Embryonic facial prominence (tissue), 1 donor: ENCODE data around the gene ULK2.
"Not testable (repeated sequence)": the region's sequence is repeated elsewhere in the genome, so short reads cannot be mapped to it uniquely, and the experiment has no call there.

ENCODE experiments used
- DNase-seq: peaks from one replicate; pipeline ENCODE4 v3.0.0-alpha.2; 2016; ENCODE audit errors: extremely low spot score

Gene ULK2

DNA sequence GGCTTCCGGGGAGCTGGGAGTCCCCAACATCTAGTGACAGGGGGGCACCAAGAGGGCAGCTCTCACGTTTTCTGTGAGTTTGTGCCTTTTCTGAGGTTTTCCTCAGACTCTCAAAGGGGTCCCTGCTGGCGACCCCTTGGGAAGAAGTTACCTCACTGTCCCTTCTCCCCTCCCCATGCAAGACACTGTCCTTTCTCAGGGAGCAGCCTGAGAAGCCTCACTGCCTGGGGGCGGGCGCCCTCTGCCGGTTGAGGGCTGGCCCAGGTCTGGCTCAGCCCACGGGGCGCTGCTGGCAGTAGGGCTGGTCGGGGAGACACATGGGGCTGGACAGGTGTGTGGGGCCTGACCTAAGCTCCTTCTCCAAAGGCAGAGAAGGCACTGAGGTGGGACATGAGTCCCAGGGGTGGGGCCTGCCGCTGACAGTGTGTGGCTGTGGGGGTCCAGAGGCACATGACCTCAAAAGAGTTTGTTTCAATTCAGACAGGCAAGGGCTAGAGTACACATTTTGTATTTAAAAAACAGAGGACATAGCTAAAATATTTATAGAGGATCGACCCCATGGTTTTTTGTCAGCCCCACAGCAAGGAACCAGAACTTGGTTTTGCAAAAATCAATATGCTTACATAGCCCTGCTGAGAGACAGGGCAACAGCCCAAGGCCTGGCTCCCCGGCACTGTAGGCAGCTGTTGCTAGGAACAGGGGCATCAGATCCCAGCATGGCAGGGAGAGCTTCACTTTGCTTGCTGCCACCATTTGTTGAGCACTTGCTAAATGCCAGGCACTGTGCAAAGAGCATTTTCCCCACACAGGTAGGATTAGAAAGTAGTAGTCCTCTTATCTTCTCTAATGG, 101.1 kb downstream of the ULK2 start:
- DNase-seq = no peak

GRCh38 chr17:19766016-19766415, 101.7 kb downstream of the ULK2 start:
- DNase-seq = no peak

DNA sequence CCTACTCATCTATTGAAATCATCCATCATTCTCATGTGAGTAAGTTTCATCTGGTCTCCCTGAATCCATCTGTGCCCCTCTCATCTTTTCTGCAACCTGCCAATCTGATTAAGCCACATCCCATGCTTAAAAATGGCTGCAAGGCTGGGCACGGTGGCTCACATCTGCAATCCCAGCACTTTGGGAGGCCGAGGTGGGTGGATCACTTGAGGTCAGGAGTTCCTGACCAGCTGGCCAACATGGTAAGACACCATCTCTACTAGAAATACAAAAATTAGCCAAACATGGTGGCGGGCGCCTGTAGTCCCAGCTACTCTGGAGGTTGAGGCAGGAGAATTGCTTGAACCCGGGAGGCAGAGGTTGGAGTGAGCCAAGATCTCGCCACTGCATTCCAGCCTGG, 103.7 kb downstream of the ULK2 start:
- DNase-seq = not testable (repeated sequence)

GRCh38 chr17:19763416-19763815, 104.3 kb downstream of the ULK2 start:
- no peak for DNase-seq

DNA sequence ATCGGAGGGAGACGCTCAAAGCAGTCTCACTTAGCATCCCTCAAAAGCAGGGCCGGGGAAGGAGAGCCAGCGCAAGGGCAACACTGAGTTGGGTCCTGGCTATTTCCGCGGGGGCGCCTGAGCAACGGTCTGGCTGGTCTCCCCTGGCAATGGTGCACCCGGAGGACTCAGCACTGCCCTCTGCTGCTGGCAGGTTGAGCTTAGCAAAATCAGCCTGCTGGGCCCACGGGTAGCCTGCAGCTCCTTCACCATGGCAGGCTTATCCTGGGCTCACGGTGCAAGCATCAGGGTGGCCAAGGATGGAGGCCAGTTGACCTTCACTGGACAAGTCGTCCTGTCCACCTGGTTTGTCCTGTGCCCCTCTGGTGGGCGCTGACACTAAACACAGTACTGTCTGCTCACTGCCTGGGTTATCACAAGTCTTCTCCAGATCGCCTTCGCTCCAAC, 105.2 kb downstream of the ULK2 start:
- no peak for DNase-seq

- DNase-seq = no peak
Measured at GRCh38 chr17:19760746-19761145, 107.0 kb downstream of the ULK2 start.

DNA sequence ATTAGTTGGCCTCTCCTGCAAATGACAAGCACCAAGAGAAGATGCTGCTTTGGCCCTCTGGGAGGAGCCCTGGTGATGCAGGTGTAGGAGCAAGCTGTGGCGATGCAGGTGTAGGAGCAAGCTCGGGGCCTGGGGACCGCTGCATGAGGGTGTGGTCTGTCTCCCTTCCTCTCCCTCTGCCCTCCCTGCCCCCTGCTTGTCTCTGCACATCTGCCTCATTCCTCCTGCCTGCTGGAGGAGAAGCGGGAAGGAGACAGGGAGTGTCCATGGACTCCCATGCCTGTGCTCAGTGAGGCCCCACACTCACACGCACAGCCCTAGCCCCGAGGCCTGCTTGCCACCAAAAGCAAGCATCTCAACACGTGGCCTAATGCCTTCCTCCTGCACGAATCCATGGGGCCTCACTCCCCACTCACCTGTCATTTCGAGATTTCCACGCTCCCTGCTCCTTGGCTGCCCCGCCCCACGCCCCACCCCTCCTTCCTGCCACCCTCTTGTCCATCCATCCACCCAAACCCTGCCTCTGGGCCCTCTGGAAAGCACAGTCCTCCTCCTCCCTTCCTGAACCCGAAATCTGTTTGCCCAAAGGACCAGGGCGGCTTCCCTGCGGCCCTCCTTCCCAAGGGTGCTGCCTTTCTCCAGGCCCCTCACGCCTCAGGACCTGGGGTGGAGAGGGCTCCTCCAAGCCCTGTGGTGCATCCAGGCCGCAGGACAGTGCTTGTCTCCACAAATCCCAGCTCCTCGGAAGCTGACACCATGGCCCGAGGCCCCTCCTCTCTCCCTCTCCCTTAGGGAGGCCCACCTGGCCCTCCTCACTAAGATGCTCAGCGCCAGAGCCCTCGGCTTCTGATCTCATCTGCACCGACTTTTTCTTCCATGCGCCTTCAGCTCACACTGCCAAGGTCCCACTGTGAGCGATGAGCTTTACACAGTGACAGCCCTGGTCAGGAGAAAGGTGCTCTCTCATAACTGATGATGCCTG, 107.9 kb downstream of the ULK2 start:
- no peak for DNase-seq

- DNase-seq = no peak
Measured at GRCh38 chr17:19757536-19758180, 110.1 kb downstream of the ULK2 start.

GRCh38 chr17:19756546-19756945, 111.2 kb downstream of the ULK2 start:
- DNase-seq = no peak

- DNase-seq = no peak
Measured at GRCh38 chr17:19755821-19756510, 111.8 kb downstream of the ULK2 start.

DNA sequence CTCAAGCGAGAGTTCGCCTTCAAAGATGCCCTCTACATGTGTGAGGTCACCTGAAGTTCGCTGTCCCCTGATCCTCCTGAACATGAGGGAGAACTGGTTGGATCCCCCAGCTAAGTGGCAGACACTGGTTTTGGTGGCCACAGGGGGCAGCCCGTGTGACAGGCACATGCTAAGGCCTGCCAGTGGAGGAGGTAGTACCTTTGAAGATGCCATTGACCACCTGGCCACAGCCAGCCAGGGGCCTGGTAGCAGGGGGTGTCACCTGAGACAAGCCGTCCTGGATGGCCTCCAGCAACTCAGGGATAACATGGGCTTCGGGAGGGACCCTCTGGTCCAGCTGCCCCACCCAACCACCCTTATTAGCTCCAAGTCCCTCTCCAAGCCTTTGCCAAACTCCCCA, 112.3 kb downstream of the ULK2 start:
- no peak for DNase-seq

DNA sequence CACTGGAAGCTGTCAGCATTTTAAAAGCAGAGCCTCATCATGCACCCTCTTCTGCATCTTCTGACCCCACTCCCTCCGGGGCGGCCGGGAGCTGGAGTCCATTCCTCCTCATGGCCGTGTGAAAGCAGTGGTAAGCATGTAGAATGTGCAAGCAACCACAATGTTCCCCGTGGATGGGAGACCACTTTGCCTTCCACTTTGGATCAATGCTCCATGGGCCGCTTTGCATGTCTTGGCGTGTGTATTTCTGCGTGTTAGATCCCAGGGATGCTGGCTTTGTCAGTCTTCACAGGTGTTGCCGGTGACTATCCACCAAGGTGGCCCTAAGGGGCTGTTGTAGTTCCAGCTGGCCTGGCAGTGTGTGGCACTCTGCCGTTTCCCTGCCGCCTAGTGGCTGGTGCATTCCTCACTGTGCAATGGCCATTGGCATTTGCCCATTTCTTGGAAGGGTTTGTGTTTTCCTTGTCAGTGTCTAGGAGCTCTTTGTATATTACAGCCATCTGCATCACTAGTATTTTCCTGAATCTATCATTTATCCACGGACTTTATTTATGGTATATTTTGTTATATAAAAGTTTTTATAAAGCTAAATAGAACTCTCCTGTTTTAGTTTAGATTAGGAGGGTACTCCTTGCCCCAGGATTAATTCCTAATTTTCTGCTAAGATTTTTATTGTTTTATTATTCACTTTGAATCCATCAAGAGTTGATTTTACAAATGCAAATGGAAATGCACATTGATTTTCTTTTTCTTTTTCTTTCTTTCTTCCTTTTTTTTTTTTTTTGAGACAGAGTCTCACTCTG, 113.9 kb downstream of the ULK2 start:
- no peak for DNase-seq

DNA sequence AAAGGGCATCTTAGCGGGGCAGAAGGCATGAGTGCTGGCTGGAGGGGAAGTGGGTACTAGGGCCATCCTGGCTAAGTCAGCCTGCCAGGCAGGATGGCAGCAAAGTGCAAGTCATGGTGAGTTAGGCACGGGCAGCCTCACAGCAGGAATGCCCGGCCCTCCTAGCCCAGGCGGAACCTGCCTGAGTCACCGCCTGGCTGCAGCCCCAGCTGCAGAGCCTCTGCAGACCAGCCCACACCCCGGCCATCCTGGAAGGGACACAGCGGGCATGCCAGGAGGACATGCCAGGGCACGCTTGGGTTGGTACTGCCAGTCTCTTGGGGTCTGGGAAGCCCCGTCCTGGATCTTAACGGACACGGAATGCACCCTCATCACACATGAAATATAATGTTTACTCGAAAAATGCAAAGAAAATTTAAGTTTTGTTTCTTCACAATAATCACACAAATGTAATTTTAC, 114.7 kb downstream of the ULK2 start:
- no peak for DNase-seq

DNA sequence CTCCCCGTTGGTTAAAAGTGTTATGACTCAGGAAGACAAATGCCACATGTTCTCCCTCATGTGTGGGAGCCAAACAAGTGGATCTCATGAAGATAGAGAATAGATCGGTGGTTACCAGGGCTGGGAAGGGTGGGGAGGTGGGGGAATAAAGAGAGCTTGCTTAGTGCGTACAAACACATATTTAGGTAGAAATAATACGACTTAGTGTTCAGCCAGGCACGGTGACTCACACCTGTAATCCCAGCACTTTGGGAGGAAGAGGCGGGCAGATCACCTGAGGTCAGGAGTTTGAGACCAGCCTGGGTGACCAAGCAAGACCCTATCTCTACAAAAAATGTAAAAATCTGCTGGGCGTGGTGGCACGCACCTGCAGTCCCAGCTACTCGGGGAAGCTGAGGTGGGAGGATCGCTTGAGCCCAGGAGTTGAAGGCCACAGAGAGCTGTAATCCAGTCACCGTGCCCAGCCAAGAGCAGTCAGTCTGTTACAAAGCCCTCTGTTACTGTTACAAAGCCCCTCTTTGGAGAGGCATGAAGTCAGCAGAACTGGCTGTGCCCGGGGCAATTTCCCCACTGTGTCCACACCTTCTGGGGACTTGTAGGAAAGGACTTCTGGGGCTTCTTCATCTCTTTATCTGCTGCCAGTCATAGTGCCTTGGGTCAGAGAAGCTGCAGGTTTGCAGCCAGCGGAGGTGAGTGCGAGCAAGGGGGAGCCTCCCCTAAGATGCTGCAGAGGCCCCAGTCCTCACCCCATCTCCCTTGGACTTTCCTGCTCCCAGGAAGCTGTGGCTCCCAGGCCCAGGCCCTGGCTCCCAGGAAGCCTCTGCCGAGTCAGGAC, 115.3 kb downstream of the ULK2 start:
- DNase-seq = no peak

GRCh38 chr17:19750835-19751234, 116.9 kb downstream of the ULK2 start:
- no peak for DNase-seq

GRCh38 chr17:19750020-19750572, 117.6 kb downstream of the ULK2 start:
- no peak for DNase-seq

- no peak for DNase-seq
Measured at GRCh38 chr17:19748807-19749193, 118.9 kb downstream of the ULK2 start.

- peak; percentile 75 for DNase-seq
Measured at GRCh38 chr17:19747829-19748806, 119.6 kb downstream of the ULK2 start, which contains the start of gene ALDH3A1. ALDH3A1 (minus strand) TSS chr17:19748298; CDS start chr17:19745129, 3,169 bp downstream.
